GM12874 (cell line): Measurements from ENCODE around the gene PLPP1.

Experiments used
- CTCF ChIP-seq: IDR thresholded peaks from 2 replicates; pipeline ENCODE4 v1.5.1; 2011; ENCODE audit warnings: low read depth, mild to moderate bottlenecking, control low read depth, low read length, moderate library complexity; ENCODE audit not compliant: insufficient read depth

Gene PLPP1

GRCh38 chr5:55418994-55419968 is 115.5 kb downstream of the PLPP1 start:
- no peak for TF ChIP-seq CTCF

- no peak for TF ChIP-seq CTCF
These were observed 118.5 kb downstream of the PLPP1 start for GRCh38 chr5:55416306-55416705.

- no peak for TF ChIP-seq CTCF
These were observed 119.7 kb downstream of the PLPP1 start for GRCh38 chr5:55415071-55415470.

GRCh38 chr5:55413644-55414043 is 121.1 kb downstream of the PLPP1 start:
- no peak for TF ChIP-seq CTCF

GRCh38 chr5:55411876-55412275 is 122.9 kb downstream of the PLPP1 start:
- no peak for TF ChIP-seq CTCF

GRCh38 chr5:55410845-55411244 is 123.9 kb downstream of the PLPP1 start:
- no peak for TF ChIP-seq CTCF

- TF ChIP-seq CTCF, result no peak
These were observed 125.0 kb downstream of the PLPP1 start for GRCh38 chr5:55409775-55410174.
